DMS153 (cell line): ENCODE measurements around the gene SLN.

ENCODE experiments used
- DNase-seq: peaks from one replicate; lab custom pipeline; 2025; lab: John Stamatoyannopoulos, UW

Gene SLN

DNA sequence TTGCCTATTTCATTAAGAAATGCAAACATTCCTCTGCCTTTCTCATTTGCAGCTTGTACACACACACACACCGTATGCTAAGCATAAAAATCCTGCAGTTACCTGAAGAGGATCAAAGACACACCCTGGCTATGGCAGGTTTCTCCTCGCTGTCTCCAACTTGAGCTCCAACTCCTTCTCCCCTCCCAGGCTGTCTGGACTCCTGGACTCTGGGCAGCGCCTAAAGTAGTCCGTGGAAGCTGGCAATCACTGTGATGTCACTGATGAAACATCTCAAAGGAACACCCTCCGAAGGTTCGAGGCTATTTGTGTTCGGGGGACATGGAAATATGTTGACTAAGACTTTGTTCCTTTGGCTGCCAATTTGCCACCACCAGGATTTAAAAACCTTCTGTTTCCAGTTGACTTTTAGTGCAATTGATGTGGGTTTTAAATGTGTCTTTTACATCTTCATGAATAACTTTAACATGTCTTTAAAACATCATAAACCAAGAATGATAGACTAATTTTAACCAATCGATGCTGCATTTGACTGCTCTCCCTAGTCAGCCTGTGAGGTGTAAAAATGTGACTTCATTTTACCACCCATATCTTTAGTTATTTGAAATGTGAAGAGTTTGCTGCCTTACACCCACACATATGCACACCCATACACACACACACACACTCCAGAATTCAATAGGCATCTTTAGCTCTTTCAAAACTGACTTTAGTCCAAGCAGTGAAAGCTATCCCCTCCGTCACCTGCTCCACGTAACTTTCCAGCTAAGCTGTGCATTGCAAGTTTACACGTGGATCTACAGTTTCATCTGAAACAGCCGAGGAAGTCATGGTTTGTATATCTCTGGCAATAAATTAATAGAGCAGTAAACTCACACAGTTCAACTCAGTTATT lies at the start of gene SLN:
TSS of gene SLN (minus strand) at position 196 of the 895 bp plus-strand sequence.
- no peak for DNase-seq

DNA sequence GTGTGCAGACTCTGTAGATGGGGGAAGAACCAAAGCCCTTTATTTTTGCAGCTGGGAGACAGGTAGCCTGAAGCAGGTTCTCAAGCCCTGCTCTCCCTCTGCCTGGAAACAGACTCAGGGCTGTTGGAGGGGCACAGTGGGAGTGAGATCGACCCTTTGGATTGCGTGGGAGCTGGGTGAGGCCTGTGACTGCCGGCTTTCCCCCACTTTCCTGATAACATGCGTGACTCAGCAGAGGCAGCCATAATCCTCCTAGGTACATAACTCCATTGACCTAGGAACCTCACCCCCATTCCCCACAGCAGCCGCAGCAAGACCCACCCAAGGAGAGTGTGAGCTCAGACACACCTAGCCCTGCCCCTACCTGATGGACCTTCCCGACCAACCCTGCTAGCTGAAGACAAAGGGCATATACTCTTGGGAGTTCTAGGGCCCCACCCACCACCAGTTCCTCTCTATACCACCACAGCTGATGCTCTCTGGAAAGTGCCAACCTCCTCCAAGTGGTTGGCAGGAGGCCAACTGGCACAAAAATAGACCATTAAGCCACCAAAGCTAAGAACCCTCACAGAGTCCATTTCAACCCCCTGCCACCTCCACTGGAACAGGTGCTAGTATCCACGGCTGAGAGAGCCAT lies 47.0 kb upstream of the SLN start:
- peak; percentile 15 for DNase-seq

DNA sequence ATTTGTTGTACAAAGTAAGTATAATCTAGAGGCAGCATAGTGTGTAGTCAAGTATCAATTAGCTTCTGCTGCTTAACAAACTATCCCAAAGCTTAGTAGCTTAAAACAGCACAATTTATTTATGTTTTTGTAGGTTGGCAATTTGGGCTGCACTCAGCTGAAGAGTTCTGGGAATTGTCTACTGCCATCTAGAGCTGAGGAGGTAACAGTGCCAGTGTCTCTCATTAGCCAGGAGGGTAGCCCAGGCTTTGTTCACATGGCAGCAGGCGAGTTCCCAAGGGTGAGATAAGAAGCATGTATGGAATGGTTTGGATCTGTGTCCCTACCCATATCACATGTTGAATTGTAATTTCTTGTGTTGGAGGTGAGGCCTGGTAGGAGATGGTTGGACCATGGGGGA lies 45.8 kb upstream of the SLN start:
- no peak for DNase-seq

DNA sequence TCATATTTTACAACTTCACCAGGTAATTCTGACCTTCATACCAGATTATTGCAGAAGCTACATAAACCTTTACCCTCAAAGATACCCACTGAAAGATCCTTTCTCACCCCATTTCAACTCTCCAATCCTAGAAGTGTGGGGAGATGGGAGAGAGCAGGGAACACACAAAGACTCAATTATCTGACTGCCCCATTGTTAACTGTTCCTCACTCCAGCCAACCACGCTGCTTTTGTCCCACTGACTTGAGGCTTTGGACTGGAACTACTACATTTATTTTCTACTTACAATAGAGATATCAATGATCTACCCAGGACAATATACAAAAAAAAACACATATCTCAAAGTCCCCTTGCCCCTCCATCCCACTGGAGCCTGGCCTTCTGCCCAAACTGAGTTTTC lies 44.7 kb upstream of the SLN start:
- DNase-seq, result no peak

DNA sequence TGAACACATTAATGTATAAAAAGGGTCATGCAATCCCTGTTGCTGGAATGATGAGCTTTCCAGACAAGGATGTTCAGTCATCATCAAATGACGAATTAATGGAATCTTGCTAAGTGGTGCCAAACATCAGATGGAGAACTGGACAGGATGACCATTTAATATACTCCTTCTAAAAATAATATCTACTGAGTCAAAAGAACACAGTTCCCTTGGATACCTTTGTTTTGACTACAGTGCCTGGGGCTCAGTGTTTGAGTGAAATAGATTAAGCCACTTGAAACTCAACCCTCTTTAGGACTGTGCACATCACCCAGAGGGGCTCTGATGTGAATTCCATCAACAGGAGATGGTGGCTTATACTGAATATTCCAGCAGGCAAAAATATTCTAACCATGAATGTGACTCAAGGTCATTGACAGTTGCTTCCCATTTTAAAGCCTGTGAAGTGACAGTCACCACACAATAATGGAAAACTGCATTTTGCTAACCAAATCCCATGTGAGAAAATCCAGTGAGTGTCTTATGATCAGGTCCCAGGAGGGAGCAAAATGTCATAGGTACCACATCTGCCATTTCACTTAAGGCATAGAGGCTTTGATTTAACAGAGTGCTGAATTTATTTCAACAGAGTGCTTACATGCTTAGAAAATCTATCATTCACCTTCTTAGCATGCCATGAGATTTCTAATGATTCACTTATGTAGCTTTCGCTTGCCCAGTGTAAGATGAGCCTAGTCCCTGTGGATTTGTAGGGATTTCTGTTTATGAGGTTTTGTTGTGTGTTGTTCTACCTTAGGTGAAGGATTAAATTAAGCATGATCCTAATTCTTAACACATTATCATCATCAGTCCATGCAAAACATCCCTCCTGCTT lies 41.3 kb upstream of the SLN start:
- DNase-seq, result no peak

DNA sequence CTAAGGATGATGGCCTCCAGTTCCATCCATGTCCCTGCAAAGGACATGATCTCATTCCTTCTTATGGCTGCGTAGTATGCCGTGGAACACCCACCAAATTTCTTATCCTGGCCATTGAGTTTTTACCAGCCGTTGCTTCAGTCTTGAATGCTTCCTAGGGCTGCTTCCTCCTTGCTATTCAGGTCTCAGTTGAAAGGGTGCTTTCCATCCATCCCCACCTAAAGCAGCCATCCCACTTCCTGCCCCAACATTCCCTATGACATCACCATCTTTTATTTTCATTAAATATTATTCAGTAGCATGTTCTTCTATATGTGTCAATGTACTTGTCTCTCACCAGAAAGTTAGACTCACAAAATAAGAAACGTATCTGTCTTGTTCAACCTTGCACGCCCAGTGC lies 40.7 kb upstream of the SLN start:
- DNase-seq, result no peak

DNA sequence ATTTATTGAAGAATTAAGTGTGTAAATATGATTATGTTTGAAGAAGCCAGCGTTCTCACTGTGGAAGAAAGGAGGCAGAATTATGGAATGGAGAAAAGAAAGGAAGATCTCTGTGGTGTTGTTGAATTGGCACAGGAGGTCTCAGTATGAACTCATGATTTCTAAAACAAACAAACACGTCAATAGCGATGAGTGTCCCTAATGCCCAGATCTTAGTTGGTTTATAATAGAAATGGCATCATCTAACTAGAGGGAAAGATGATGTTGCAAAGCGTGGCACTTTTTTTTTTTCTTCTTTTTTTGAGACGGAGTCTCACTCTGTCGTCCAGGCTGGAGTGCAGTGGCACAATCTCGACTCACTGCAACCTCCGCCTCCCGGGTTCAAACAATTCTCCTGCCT lies 39.2 kb upstream of the SLN start:
- DNase-seq, result no peak

DNA sequence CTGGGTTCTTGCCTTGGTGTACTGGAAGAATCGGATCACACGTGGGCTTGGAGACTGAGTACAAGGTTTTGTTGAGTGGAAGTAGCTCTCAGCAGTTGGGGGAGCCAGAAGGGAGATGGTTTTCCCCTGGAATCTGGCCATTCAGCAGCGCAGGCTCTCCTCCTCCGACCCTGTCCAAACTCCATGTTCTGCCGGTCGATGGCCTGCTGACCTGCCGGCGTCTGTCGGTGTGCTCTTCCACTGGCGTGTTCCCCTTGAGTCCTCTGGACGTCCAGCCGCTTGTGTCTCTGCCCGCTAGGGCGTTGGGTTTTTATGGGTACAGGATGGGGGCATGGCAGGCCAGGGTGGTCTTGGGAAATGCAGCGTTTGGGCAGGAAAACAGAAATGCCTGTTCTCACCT lies 38.5 kb upstream of the SLN start:
- no peak for DNase-seq

DNA sequence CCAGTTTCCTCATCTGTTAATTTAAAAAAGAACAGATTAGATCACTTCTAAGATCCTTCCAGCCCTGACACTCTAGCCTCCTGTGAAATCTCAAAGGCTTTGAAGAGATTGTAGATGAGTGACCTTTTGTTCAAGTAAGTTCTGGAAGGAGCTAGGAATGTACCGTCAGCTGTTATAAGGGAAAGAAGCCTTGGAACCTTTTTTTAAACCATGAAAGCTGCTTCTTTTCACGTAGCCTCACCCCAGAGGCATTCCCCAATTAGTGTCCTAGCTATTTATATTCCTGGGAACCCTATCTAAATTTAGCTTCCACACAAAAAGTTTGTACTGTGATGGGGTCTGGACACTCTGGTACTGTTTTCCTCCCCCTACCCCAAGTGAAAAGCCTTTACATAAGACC lies 35.8 kb upstream of the SLN start:
- no peak for DNase-seq

DNA sequence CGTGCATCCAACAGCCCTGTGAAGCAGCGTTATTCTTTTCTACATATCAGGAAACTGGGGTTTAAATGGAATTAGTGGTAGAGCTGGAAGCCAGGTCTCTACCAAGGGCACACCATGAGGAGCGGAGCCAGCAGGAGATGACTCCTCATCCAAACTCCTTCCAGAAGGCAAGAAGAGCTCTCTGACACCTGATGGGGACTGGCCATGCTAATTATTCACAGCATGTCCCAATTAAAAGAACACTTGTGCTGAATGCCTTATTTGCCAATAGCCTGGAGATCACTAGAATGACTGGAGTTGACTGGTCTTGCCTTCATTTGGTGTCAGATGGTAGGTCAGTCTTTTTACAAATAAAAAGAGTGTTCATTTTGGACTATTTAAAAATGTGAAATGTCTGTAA lies 32.9 kb upstream of the SLN start:
- no peak for DNase-seq

DNA sequence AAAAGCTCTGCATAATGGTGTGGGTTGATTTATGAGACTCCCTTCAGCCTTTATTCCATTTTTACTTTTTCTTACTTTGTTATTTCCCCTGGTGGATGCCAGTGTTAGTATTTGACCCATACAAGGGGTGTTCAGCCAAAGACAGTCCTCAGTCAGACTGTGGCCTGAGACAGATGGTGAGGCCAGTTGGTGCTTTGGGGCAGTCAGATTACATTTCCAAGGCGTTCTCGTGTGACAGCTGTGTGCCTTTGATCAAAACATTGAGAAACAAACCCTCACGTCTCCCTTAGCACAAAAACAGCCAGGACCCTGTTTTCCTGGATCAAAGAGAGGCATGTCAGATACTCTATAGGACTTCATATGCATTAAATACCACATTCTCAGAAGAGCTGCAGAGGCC lies 31.3 kb upstream of the SLN start:
- DNase-seq, result no peak

DNA sequence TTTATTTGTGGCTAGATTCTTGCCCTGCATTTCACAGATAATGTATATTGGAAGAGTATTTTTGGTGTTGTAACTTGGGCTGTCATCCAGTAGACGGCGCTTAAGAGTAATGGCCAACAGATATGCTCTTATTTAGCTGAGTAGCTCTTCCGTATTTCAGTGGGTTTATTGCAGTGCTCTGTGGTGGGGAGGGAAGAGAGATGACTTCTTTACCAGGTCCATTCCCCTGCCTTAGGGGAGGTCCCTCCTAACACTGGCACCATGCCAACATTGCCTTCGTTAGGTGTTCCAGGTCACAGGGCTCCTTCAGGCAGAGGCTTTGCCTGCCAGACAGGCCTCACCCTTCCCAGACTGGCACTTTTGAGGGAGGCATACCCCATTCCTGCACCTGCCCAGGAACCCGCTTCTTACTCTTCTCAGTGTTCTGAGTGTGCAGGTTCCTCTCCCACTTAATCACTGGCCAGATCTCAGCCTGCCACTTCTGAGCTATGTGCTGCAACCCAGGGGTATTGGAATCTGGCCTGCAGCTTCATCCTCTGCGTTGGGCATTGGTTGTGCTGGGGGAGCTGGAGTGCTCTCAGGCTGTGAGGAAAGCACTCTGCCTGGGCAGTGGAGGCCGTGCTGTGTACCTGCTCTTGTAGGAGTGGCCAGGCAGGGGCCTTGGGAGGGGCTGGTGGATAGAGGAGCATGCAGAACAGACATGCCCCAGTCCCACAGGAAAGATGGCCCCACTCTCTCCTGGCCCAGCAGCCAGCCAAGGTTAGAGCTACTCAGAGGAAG lies 29.4 kb upstream of the SLN start:
- no peak for DNase-seq

DNA sequence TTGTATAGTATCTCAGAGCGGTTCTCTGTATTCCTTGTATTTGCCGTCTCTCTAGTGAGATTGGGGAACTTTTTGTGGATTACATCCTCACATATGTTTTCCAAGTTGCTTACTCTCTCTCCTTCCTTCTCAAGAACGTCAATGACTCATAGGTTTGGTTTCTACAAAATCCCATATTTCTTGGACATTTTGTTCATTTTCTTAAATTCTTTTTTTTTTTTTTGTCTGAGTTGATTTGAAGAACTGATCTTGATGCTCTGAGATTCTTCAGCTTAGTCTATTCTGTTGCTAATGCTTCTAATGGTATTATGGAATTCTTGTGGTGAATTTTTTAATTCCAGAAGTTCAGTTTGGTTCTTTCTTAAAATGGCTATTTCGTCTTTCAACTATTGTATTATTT lies 28.4 kb upstream of the SLN start:
- no peak for DNase-seq

DNA sequence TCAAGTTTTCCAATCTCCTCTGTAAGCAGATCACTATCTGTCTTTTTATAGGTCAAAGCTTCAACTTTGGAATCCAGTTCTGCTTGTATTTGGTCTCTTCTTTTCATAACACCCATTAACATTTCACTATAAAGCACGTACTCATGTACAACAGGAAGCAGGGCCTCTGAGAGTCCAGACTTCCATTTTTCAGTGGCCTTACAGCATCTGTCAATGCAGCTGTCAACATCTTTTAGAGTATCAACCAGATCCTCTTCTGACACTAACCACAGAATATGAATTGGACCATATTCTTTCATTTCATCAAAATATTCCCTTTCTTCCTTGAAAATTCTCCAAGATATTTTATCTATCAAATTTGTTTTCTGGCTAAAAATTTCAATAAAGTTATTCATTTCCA lies 24.7 kb upstream of the SLN start:
- no peak for DNase-seq

DNA sequence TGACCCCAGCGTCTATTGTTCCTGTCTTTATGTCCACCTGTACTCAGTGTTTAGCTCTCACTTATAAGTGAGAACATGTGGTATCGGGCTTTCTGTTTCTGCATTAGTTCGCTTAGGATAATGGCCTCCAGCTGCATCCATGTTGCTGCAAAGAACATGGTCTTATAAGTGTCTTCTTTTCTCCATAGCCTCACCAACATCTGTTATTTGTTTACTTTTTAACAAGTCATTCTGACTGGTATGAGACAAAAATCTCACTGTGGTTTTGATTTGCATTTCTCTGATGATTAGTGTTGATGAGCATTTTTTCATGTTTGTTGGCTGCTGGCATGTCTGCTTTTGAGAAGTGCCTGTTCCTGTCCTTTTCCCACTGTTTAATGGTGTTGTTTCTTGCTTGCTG lies 21.7 kb upstream of the SLN start:
- no peak for DNase-seq

DNA sequence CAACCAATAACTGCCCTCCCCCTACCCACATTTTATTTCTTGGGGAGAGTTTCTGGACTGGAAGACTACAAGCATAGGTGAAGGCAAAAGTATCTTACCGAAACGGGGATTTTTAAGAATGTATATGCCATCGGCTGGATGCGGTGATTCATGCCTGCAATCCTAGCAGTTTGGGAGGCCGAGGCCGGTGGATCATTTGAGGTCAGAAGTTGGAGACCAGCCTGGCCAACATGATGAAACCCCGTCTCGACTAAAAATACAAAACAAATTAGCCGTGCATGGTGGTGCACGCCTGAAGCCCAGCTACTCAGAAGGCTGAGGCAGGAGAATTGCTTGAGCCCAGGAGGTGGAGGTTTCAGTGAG lies 20.8 kb upstream of the SLN start:
- DNase-seq, result no peak

DNA sequence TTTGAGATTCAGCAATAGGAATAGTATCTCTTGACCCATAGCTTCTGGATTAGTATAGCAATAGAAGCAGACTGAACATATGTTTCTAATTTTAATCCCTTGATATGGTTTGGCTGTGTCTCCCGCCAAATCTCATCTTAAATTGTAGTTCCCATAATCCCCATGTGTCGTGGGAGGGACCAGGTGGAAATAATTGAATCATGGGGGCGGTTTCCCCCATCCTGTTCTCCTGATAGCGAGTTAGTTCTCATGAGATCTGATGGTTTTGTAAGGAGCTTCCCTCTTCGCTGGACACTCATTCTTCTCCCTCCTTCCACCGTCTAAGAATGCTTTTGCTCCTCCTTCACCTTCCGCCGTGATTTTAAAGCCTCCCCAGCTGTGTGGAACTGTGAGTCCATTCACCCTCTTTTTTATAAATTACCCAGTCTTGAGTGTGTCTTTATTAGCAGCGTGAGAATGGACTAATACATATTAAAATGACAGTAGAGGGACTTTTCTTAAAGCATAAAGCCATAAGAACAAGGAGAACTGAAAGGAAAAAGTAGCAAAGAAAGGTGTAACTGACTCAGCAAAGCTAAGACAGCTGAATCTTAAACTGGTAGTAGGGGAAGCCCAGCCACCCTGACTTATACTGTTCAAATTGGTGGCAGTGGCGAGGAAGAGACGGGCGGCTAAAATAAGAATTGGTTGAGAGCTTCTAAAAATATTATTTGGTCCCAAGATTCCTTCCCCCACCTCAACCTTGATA lies 20.3 kb upstream of the SLN start:
- DNase-seq, result no peak

DNA sequence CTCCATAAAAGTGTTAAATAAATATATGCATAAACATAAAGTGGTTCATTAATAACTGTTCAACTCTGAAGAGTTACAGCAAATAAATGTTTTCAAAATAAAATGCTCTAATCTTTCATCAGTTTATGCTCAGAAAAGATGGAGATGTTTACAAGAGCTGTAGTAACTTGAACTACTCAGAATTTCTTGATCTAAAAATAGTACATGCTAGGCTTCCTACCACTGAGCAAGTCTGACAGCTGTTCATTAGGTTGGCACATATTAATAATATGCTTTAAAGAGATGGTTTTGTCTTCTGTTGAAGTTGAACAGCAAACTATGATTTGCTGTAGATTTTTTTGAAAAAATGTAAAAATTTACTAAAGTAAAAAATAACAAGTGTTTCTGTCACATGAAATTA lies 10.8 kb upstream of the SLN start:
- no peak for DNase-seq

DNA sequence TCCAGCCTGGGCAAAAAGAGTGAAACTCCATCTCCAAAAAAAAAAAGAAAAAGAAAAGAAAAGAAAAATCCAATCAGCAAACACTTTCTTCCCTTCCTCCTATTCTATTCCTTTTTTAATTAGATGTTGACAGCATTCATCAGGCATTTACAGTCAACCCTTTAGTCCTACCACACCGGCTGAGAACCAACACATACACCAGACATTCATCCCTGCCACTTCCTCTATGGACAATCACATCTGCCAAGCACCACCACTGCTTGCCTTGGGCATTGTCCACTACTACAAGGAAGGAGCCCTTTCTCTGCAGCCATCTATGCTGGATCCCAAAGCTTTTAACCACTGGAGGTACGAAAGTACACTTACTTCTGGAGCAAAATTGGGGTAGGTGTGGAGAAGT lies 9.4 kb upstream of the SLN start:
- DNase-seq, result no peak

DNA sequence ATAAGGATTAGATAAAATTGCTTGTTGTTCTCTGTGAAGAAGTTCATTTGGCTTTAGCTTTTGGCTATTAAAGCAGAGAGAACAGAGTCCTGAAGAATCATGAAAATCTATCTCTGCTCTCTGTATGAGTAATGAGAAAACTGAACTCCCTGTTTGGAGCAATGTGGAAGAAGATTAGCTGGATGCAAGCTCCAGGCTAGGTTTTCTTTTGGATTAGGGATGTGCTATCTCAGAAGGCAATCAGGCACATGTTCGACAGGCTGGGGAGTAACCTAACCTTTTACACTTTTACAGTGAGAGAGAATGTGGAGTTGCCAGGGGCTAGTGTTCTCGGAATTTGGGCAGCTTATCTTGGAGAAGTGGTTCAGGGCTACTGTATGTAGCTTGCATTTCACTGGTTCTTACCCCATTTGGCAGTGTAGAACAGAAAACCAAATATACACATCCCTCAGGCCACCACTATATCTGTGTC lies 8.5 kb upstream of the SLN start:
- DNase-seq, result no peak
